B cell (primary cell): ENCODE results near the gene GALNT6. TPM values are rescaled to one million over a fixed set of nuclear protein-coding genes. Genes with fewer than 3 reads are reported as not detected.

Experiments
- ATAC-seq: fragments of 200-7000 bp; cut with Tn5 transposase; one replicate; pipeline ENCODE4 v1.10.0; 2021; ENCODE audit warnings: low read depth, mild to moderate bottlenecking, moderate number of reproducible peaks, moderate library complexity
- CTCF ChIA-PET: fragments of 350-600 bp; sonication (Branson Sonifier 250); formaldehyde crosslinking; loops from one replicate; lab custom pipeline; 2021; ENCODE audit warnings: antibody characterized with exemption, inconsistent platforms; lab: Charles Lee
- POLR2A ChIA-PET: fragments of 350-600 bp; sonication (Branson Sonifier 250); formaldehyde crosslinking; loops from one replicate; lab custom pipeline; 2021; ENCODE audit warnings: antibody characterized with exemption; lab: Charles Lee
- DNase-seq: peaks from one replicate; pipeline ENCODE4 v3.0.0; 2013
- H2AFZ ChIP-seq: 2 replicates; pipeline ENCODE4 v1.6.1; 2012; ENCODE audit warnings: mild to moderate bottlenecking, low read depth, low read length; ENCODE audit not compliant: insufficient read depth, poor library complexity, severe bottlenecking
- H3K27ac ChIP-seq, 2 donors: 1 replicate in 1 of 2; 2 replicates in 1 of 2; pipeline ENCODE4 v1.5.1; 2012 to 2013; ENCODE audit warnings: low read length in 2 of 2, mild to moderate bottlenecking in 2 of 2, moderate library complexity in 1 of 2
- H3K27me3 ChIP-seq, 4 experiments: fragments of 200-600 bp in 1 of 4; sonication (generic) in 1 of 4; replicated peaks in 1 of 4; 1 replicate in 2 of 4; 2 replicates in 2 of 4; pipeline versions ENCODE4 v1.6.1 to v1.7.0; 2013 to 2016; ENCODE audit warnings: low read length in 3 of 4, mild to moderate bottlenecking in 2 of 4, mixed read lengths in 1 of 4, moderate library complexity in 1 of 4; ENCODE audit not compliant: insufficient read depth in 4 of 4, control insufficient read depth in 3 of 4; ENCODE audit errors: control extremely low read depth in 1 of 4
- H3K36me3 ChIP-seq, 2 experiments: replicated peaks in 1 of 2; 1 replicate in 1 of 2; 2 replicates in 1 of 2; pipeline versions ENCODE4 v1.6.1 to v1.7.1; 2013; ENCODE audit warnings: low read length in 1 of 2; ENCODE audit not compliant: insufficient read depth in 2 of 2, control insufficient read depth in 1 of 2; ENCODE audit errors: control extremely low read depth in 1 of 2, extremely low read depth in 1 of 2
- H3K4me1 ChIP-seq, 2 donors: fragments of 200-600 bp in 1 of 2; sonication (generic) in 1 of 2; 1 replicate in 1 of 2; 2 replicates in 1 of 2; pipeline versions ENCODE4 v1.5.1 to v1.6.1; 2013 to 2017; ENCODE audit warnings: low read length in 2 of 2; ENCODE audit not compliant: control insufficient read depth in 2 of 2, insufficient read depth in 2 of 2
- H3K4me2 ChIP-seq: replicated peaks from 2 replicates; pipeline ENCODE3; 2012; ENCODE audit warnings: mild to moderate bottlenecking, low read depth, low read length; ENCODE audit not compliant: poor library complexity, severe bottlenecking
- H3K4me3 ChIP-seq, 5 experiments: fragments of 200-600 bp in 1 of 5; sonication (generic) in 1 of 5; 1 replicate in 3 of 5; 2 replicates in 2 of 5; pipeline versions ENCODE4 v1.5.1 to v1.7.0; 2011 to 2016; ENCODE audit warnings: low read length in 4 of 5, mild to moderate bottlenecking in 4 of 5, low read depth in 2 of 5, control low read depth in 1 of 5, moderate library complexity in 1 of 5; ENCODE audit not compliant: insufficient read depth in 1 of 5; ENCODE audit errors: control extremely low read depth in 1 of 5, extremely low read depth in 1 of 5
- H3K79me2 ChIP-seq: fragments of 200-600 bp; sonication (generic); one replicate; pipeline ENCODE4 v1.6.0; 2016; ENCODE audit warnings: low read length; ENCODE audit not compliant: control insufficient read depth, insufficient read depth
- H3K9ac ChIP-seq: fragments of 200-600 bp; sonication (generic); 2 replicates; pipeline ENCODE4 v1.6.1; 2017; ENCODE audit warnings: mild to moderate bottlenecking, low read length, moderate library complexity
- H3K9me3 ChIP-seq, 3 donors: one replicate each; pipeline versions ENCODE4 v1.6.1 to v1.7.1; 2013; ENCODE audit warnings: low read length in 2 of 3; ENCODE audit not compliant: control insufficient read depth in 2 of 3, insufficient read depth in 1 of 3; ENCODE audit errors: control extremely low read depth in 1 of 3
- H4K20me1 ChIP-seq: 2 replicates; pipeline ENCODE4 v1.6.0; 2012; ENCODE audit warnings: mild to moderate bottlenecking, low read length; ENCODE audit not compliant: insufficient read depth, control insufficient read depth, poor library complexity, severe bottlenecking
- H3K27ac Mint-ChIP-seq: one replicate; pipeline ENCODE4 v1.8.0; 2021; ENCODE audit warnings: mixed read lengths
- H3K27me3 Mint-ChIP-seq: one replicate; pipeline ENCODE4 v1.8.0; 2021; ENCODE audit warnings: mixed read lengths
- H3K4me1 Mint-ChIP-seq: one replicate; pipeline ENCODE4 v1.8.0; 2021; ENCODE audit warnings: mixed read lengths
- H3K4me3 Mint-ChIP-seq: one replicate; pipeline ENCODE4 v1.8.0; 2021; ENCODE audit warnings: mixed read lengths
- H3K9me3 Mint-ChIP-seq: one replicate; pipeline ENCODE4 v1.8.0; 2022; ENCODE audit warnings: mixed read lengths; ENCODE audit not compliant: insufficient read depth
- CTCF ChIP-seq: fragments of 200-600 bp; IDR thresholded peaks from one replicate; pipeline ENCODE4 v1.8.0; 2022; ENCODE audit warnings: antibody characterized with exemption, mild to moderate bottlenecking
- EZH2 ChIP-seq: IDR thresholded peaks from 2 replicates; pipeline ENCODE4 v1.6.1; 2012; ENCODE audit warnings: borderline replicate concordance, low read depth, mild to moderate bottlenecking, moderate library complexity, low read length; ENCODE audit not compliant: insufficient read depth, poor library complexity, severe bottlenecking
- WGBS: methylation state at CpG from one replicate; pipeline ENCODE4 v1.1.5; 2013; ENCODE audit warnings: missing lambda C conversion rate; ENCODE audit not compliant: insufficient coverage; 5-methylcytosine and 5-hydroxymethylcytosine counted together
- intact Hi-C: fragments of 100-400 bp; cut with micrococcal nuclease; formaldehyde crosslinking; loops from one replicate; pipeline ENCODE4 v1.10.0; 2022
- polyA plus RNA-seq: library from polyadenylated mRNA; depleted of rRNA; stranded (reverse); fragments of >200 nt; gene quantifications from 2 replicates; pipeline ENCODE4 v1.2.3, GENCODE V29; 2012
- total RNA-seq, 2 donors: library from RNA; stranded (reverse); fragments of 120-200 nt in 1 of 2; gene quantifications; 1 replicate in 1 of 2; 2 replicates in 1 of 2; pipeline versions ENCODE4 v1.2.3 to v1.2.4, GENCODE V29; 2013 to 2022

The GALNT6 gene
- total and polyA plus RNA-seq, 2 donors (not counting 1 experiment from before 2014, with no cell fraction given): 9.0 to 10.3 TPM

GRCh38 chr12:51311389-51311788 lies 79.8 kb downstream of the GALNT6 start:
- Histone ChIP-seq H2AFZ (no peak overlapping the region), H3K27ac (no peak overlapping the region), H3K4me1 (peaks cover 2 to 3% of the 10 kb centered on the region in 2 donors), H3K79me2 (peaks cover 48% of the 10 kb centered on the region), H4K20me1 (no peaks in the 10 kb centered on the region), H3K4me2 (no peak overlapping the region), H3K9ac (no peak overlapping the region), H3K9me3 (no peaks in the 10 kb centered on the region), H3K36me3 (peaks cover 13 to 39% of the 10 kb centered on the region in 2 experiments), H3K4me3 (no peak overlapping the region), H3K27me3 (no peaks in the 10 kb centered on the region)
- no peak for ATAC-seq
- intact Hi-C loops: no loop called here
- ChIA-PET POLR2A (no interaction called here), CTCF (interaction anchor here (7.0 kb wide), 1 partner anchor 30 kb away, joined by 87 read pairs; no protein-coding TSS in a partner anchor)
- no peak overlapping the region for H3K27ac Mint-ChIP-seq
- no peak for DNase-seq
- H3K9me3 Mint-ChIP-seq: no peaks in the 10 kb centered on the region
- no peak overlapping the region for H3K4me3 Mint-ChIP-seq
- H3K27me3 Mint-ChIP-seq: no peaks in the 10 kb centered on the region
- H3K4me1 Mint-ChIP-seq: peaks cover 29% of the 10 kb centered on the region
- TF ChIP-seq EZH2 (no peak), CTCF (no peak)
- WGBS: no CpG with 5 or more reads among the region's 1 CpG

GRCh38 chr12:51307655-51308593 lies 83.3 kb downstream of the GALNT6 start:
- ATAC-seq (no peak), DNase-seq (peak; percentile 29)
- Mint-ChIP-seq H3K27me3 (no peaks in the 10 kb centered on the region), H3K4me1 (peaks cover 25% of the 10 kb centered on the region), H3K4me3 (no peak overlapping the region), H3K27ac (no peak overlapping the region), H3K9me3 (no peaks in the 10 kb centered on the region)
- H3K27ac ChIP-seq: no peak overlapping the region
- no peaks in the 10 kb centered on the region for H3K27me3 ChIP-seq
- H3K9ac ChIP-seq: no peak overlapping the region
- ChIA-PET POLR2A (interaction anchor here (0.5 to 1.1 kb wide), 2 partner anchors 11 to 25 kb away, joined by 3 read pairs; no protein-coding TSS in a partner anchor), CTCF (interaction anchor here (0.5 to 7.0 kb wide), 8 partner anchors 11 to 295 kb away, joined by 3 to 87 read pairs (median 4); no protein-coding TSS in a partner anchor)
- intact Hi-C loops: loop anchor here (1.0 kb wide), 1 partner anchor 33 kb away; no protein-coding TSS in a partner anchor
- H3K36me3 ChIP-seq: peaks cover 10 to 48% of the 10 kb centered on the region in 2 experiments
- H3K9me3 ChIP-seq: no peaks in the 10 kb centered on the region
- no peak overlapping the region for H3K4me3 ChIP-seq
- peaks cover 38% of the 10 kb centered on the region for H3K79me2 ChIP-seq
- no peak overlapping the region for H2AFZ ChIP-seq
- TF ChIP-seq EZH2 (no peak), CTCF (no peak)
- H3K4me1 ChIP-seq: peaks cover 2 to 4% of the 10 kb centered on the region in 2 donors
- peaks cover 16% of the 10 kb centered on the region for H4K20me1 ChIP-seq
- H3K4me2 ChIP-seq: no peak overlapping the region
- WGBS: 91% methylated on average over 1 of the region's 6 CpGs
